PC-9 (cell line): ENCODE results near the gene KIAA1671. TPM values are rescaled to one million over a fixed set of nuclear protein-coding genes. Genes with fewer than 3 reads are reported as not detected.

ENCODE experiments used
- BruUV-seq: library from RNA; stranded (reverse); fragments of 400-500 nt; replicated peaks from 2 replicates; lab custom pipeline; 2021; lab: Mats Ljungman, UMichigan
- CTCF ChIA-PET: fragments of 300-600 bp; sonication (Branson Sonifier 250); formaldehyde crosslinking; loops from one replicate; lab custom pipeline; 2022; ENCODE audit warnings: antibody characterized with exemption; lab: Charles Lee
- POLR2A ChIA-PET: fragments of 300-600 bp; sonication (Branson Sonifier 250); formaldehyde crosslinking; loops from one replicate; lab custom pipeline; 2022; ENCODE audit warnings: antibody characterized with exemption; ENCODE audit not compliant: unreplicated experiment; lab: Charles Lee
- DNase-seq, 2 experiments: peaks; one replicate each; pipeline versions ENCODE4 v3.0.0 to v3.0.0-alpha.2; 2015 to 2022; ENCODE audit warnings: mixed read lengths in 1 of 2
- H2AFZ ChIP-seq: fragments of 200-600 bp; sonication (generic); 2 replicates; pipeline ENCODE4 v1.8.1; 2017; ENCODE audit warnings: antibody characterized with exemption
- H3F3A ChIP-seq: fragments of 200-600 bp; sonication (generic); 2 replicates; pipeline ENCODE4 v1.8.1; 2017; ENCODE audit warnings: antibody characterized with exemption, mild to moderate bottlenecking, low read depth; ENCODE audit not compliant: insufficient read depth
- H3K27ac ChIP-seq: fragments of 200-600 bp; sonication (generic); 2 replicates; pipeline ENCODE4 v1.6.1; 2016; ENCODE audit warnings: mixed run types
- H3K27me3 ChIP-seq: fragments of 200-600 bp; sonication (generic); 2 replicates; pipeline ENCODE4 v1.6.1; 2016; ENCODE audit warnings: low read depth, mixed run types; ENCODE audit not compliant: insufficient read depth
- H3K36me3 ChIP-seq: fragments of 200-600 bp; sonication (generic); 2 replicates; pipeline ENCODE4 v1.6.1; 2016; ENCODE audit warnings: low read depth, mixed run types
- H3K4me1 ChIP-seq: fragments of 200-600 bp; sonication (generic); replicated peaks from 2 replicates; pipeline ENCODE4 v1.6.1; 2016; ENCODE audit warnings: mixed run types; ENCODE audit not compliant: insufficient read depth
- H3K4me2 ChIP-seq: fragments of 200-600 bp; sonication (generic); 2 replicates; pipeline ENCODE4 v1.6.1; 2017; ENCODE audit warnings: mixed run types
- H3K4me3 ChIP-seq: fragments of 200-600 bp; sonication (generic); 2 replicates; pipeline ENCODE4 v1.6.1; 2016; ENCODE audit warnings: mixed run types
- H3K79me2 ChIP-seq: fragments of 200-600 bp; sonication (generic); 2 replicates; pipeline ENCODE4 v1.6.1; 2017; ENCODE audit warnings: low read depth, mixed run types
- H3K9me2 ChIP-seq: fragments of 200-600 bp; sonication (generic); 2 replicates; pipeline ENCODE4 v1.8.1; 2017; ENCODE audit warnings: mild to moderate bottlenecking; ENCODE audit not compliant: insufficient read depth
- H3K9me3 ChIP-seq: fragments of 200-600 bp; sonication (generic); 2 replicates; pipeline ENCODE4 v1.8.1; 2016; ENCODE audit warnings: low read depth; ENCODE audit not compliant: insufficient read depth
- H4K20me1 ChIP-seq: fragments of 200-600 bp; sonication (generic); 2 replicates; pipeline ENCODE4 v1.8.1; 2017; ENCODE audit not compliant: insufficient read depth
- CTCF ChIP-seq: fragments of 200-600 bp; sonication (generic); conservative IDR thresholded peaks from 2 replicates; pipeline ENCODE4 v1.6.1; 2017; ENCODE audit warnings: mixed run types, antibody characterized with exemption, mild to moderate bottlenecking, moderate library complexity
- EZH2 ChIP-seq: fragments of 200-600 bp; sonication (generic); IDR thresholded peaks from 2 replicates; pipeline ENCODE4 v1.8.0; 2017; ENCODE audit warnings: antibody characterized with exemption, low read depth
- intact Hi-C: fragments of 100-400 bp; cut with micrococcal nuclease; formaldehyde crosslinking; loops from one replicate; pipeline ENCODE4 v1.10.0; 2022; ENCODE audit not compliant: unreplicated experiment
- total RNA-seq: library from RNA; stranded (reverse); gene quantifications from 2 replicates; pipeline ENCODE4 v1.2.3, GENCODE V29; 2021

Gene KIAA1671
- total RNA-seq, 1 experiment from 2014 or later = 44.3 TPM

GRCh38 chr22:25154667-25154999 is 202.1 kb downstream of the KIAA1671 start:
- H3F3A ChIP-seq = peaks cover 23% of the 10 kb centered on the region
- peak overlapping the region; percentile 60 for H3K4me2 ChIP-seq
- peaks cover 6% of the 10 kb centered on the region; the same call in 1 of the 2 replicates for H3K79me2 ChIP-seq
- ChIA-PET CTCF (no interaction called here), POLR2A (interaction anchor here (0.6 to 0.7 kb wide), 2 partner anchors 26 to 28 kb away, joined by 3 to 6 read pairs; no protein-coding TSS in a partner anchor)
- DNase-seq = no peak
- peaks cover 8% of the 10 kb centered on the region for H4K20me1 ChIP-seq
- peaks cover 25% of the 10 kb centered on the region for H3K4me1 ChIP-seq
- intact Hi-C loops = loop anchor here (5.0 kb wide), 1 partner anchor 42 kb away; no protein-coding TSS in a partner anchor
- H3K9me2 ChIP-seq = no peaks in the 10 kb centered on the region
- TF ChIP-seq CTCF = no peak
- no peak for TF ChIP-seq EZH2
- no peak overlapping the region for H3K4me3 ChIP-seq
- H2AFZ ChIP-seq = no peak overlapping the region
- no peaks in the 10 kb centered on the region for H3K36me3 ChIP-seq
- no peaks in the 10 kb centered on the region for H3K27me3 ChIP-seq
- no peaks in the 10 kb centered on the region for H3K9me3 ChIP-seq
- H3K27ac ChIP-seq = peak overlapping the region; percentile 31
- no TSS peak for BruUV-seq

GRCh38 chr22:25156736-25157135 is 204.2 kb downstream of the KIAA1671 start:
- no peaks in the 10 kb centered on the region for H3K27me3 ChIP-seq
- ChIA-PET POLR2A (no interaction called here), CTCF (no interaction called here)
- no peaks in the 10 kb centered on the region for H3K36me3 ChIP-seq
- H3K4me3 ChIP-seq = no peak overlapping the region
- no peaks in the 10 kb centered on the region for H3K9me2 ChIP-seq
- H4K20me1 ChIP-seq = peaks cover 12% of the 10 kb centered on the region
- TF ChIP-seq CTCF = no peak
- TF ChIP-seq EZH2 = no peak
- DNase-seq = no peak
- peaks cover 23% of the 10 kb centered on the region for H3F3A ChIP-seq
- H3K4me2 ChIP-seq = no peak overlapping the region
- H3K27ac ChIP-seq = no peak overlapping the region
- no TSS peak for BruUV-seq
- H3K9me3 ChIP-seq = no peaks in the 10 kb centered on the region
- intact Hi-C loops = no loop called here
- peaks cover 6% of the 10 kb centered on the region; the same call in 1 of the 2 replicates for H3K79me2 ChIP-seq
- peaks cover 25% of the 10 kb centered on the region for H3K4me1 ChIP-seq
- H2AFZ ChIP-seq = no peak overlapping the region

GRCh38 chr22:25159028-25159427 is 206.5 kb downstream of the KIAA1671 start:
- Histone ChIP-seq H3F3A (peaks cover 17% of the 10 kb centered on the region), H3K4me1 (peaks cover 16% of the 10 kb centered on the region), H2AFZ (no peak overlapping the region), H3K27ac (no peak overlapping the region), H3K36me3 (no peaks in the 10 kb centered on the region), H3K9me3 (no peaks in the 10 kb centered on the region), H3K4me2 (no peak overlapping the region), H3K27me3 (no peaks in the 10 kb centered on the region), H3K9me2 (no peaks in the 10 kb centered on the region), H3K4me3 (no peak overlapping the region), H3K79me2 (peaks cover 6% of the 10 kb centered on the region; the same call in 1 of the 2 replicates), H4K20me1 (peaks cover 12% of the 10 kb centered on the region)
- BruUV-seq = no TSS peak
- TF ChIP-seq EZH2 = no peak
- TF ChIP-seq CTCF = no peak
- ChIA-PET POLR2A (no interaction called here), CTCF (no interaction called here)
- intact Hi-C loops = no loop called here
- DNase-seq = no peak
